AG09319 (cell line): ENCODE results near the gene CEP63.

ENCODE experiments used
- DNase-seq: peaks from one replicate; pipeline ENCODE4 v3.0.0-alpha.2; 2010; ENCODE audit warnings: low read depth; ENCODE audit errors: extremely low read depth
- CTCF ChIP-seq: IDR thresholded peaks from 2 replicates; pipeline ENCODE4 v1.5.1; 2011; ENCODE audit warnings: low read depth, mild to moderate bottlenecking, inconsistent platforms, low read length, moderate library complexity

Gene CEP63

GRCh38 chr3:134622806-134623365 lies 137.0 kb downstream of the CEP63 start:
- TF ChIP-seq CTCF, result no peak
- no peak for DNase-seq

GRCh38 chr3:134623615-134624245 lies 137.9 kb downstream of the CEP63 start:
- TF ChIP-seq CTCF, result no peak
- DNase-seq, result no peak
